AG04450 (cell line): ENCODE data around the gene SNX9. TPM values are rescaled to one million over a fixed set of nuclear protein-coding genes. Genes with fewer than 3 reads are reported as not detected.

Experiments
- CTCF ChIA-PET: fragments of 300-600, 350-600 bp; formaldehyde crosslinking; extraction: SDS; loops from one replicate; lab custom pipeline; 2022; ENCODE audit warnings: antibody characterized with exemption, inconsistent platforms; lab: Charles Lee
- POLR2A ChIA-PET: fragments of 350-600 bp; formaldehyde crosslinking; extraction: SDS; loops from one replicate; lab custom pipeline; 2021; ENCODE audit warnings: antibody characterized with exemption, inconsistent platforms; lab: Yijun Ruan, JAX
- DNase-seq: peaks from one replicate; pipeline ENCODE4 v3.0.0-alpha.2; 2011; ENCODE audit warnings: low read depth, low spot score
- H3K27ac ChIP-seq: one replicate; pipeline ENCODE4 v1.5.1; 2012; ENCODE audit warnings: low read depth, low read length, control low read depth
- H3K27me3 ChIP-seq: one replicate; pipeline ENCODE4 v1.6.0; 2012; ENCODE audit warnings: low read length; ENCODE audit not compliant: control insufficient read depth, insufficient read depth
- H3K4me3 ChIP-seq: 2 replicates; pipeline ENCODE4 v1.5.1; 2011; ENCODE audit warnings: mild to moderate bottlenecking, low read depth, low read length, control low read depth
- H3K9me3 ChIP-seq: 2 replicates; pipeline ENCODE4 v1.5.1; 2012; ENCODE audit warnings: low read length; ENCODE audit not compliant: control insufficient read depth, insufficient read depth
- polyA minus RNA-seq: library from RNA; depleted of rRNA, polyadenylated mRNA; stranded (reverse); fragments of >200 nt; gene quantifications from 2 replicates; pipeline ENCODE4 v1.2.3, GENCODE V29; 2011; rRNA and poly(A)+ RNA removed
- polyA plus RNA-seq: library from polyadenylated mRNA; depleted of rRNA; stranded (reverse); fragments of >200 nt; gene quantifications from 2 replicates; pipeline ENCODE4 v1.2.3, GENCODE V29; 2011; rRNA removed
- TF ChIP-seq, protein P1 (sequence below): IDR thresholded peaks from 2 replicates; pipeline ENCODE4 v1.5.1; 2011; ENCODE audit warnings: low read depth, low read length, control low read depth, inconsistent platforms

Gene SNX9
- polyA plus RNA-seq (52.4 and 58.7 TPM in 2 replicates), polyA minus RNA-seq (34.0 and 37.8 TPM in 2 replicates)

DNA sequence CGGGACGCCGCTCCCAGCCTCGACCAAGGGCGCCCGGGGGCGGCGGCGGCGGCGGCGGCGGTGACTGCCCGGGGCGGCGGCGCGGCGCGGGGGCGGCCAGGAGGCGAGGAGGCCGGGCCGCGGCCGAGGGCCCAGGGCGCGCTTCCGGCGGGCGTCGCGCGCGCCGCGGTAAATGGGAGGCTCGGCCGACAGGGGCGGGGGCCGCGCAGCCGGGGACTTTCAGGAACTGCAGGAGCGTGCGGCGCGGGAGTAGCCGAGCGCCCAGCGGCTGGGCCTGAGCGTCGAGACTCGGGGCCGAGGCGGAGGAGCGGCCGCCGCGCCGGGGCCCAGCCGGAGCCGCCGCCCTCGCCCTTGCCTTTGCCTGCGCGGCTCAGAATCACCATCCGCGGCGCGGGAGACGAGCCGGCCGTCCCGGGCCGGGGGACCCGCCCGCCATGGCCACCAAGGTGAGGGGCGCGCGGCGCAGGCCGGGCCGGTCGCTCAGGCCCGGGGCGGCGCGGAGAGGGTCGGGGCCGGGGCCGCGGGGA lies at the start of gene SNX9:
SNX9 (plus strand) TSS at position 246 of the 527 bp plus-strand sequence; CDS start at position 435, 189 bp downstream.
- DNase-seq, result no peak
- CTCF ChIA-PET, result interaction anchor here (1.0 kb wide), 1 partner anchor 16 kb away, joined by 3 read pairs; no protein-coding TSS in a partner anchor
- peak within 1 kb of the TSS; percentile 73 for H3K27ac ChIP-seq
- no peaks in the 10 kb centered on the region for H3K27me3 ChIP-seq
- peak within 1 kb of the TSS; percentile 77 for H3K4me3 ChIP-seq
- POLR2A ChIA-PET, result no interaction called here
- TF ChIP-seq, protein P1, sequence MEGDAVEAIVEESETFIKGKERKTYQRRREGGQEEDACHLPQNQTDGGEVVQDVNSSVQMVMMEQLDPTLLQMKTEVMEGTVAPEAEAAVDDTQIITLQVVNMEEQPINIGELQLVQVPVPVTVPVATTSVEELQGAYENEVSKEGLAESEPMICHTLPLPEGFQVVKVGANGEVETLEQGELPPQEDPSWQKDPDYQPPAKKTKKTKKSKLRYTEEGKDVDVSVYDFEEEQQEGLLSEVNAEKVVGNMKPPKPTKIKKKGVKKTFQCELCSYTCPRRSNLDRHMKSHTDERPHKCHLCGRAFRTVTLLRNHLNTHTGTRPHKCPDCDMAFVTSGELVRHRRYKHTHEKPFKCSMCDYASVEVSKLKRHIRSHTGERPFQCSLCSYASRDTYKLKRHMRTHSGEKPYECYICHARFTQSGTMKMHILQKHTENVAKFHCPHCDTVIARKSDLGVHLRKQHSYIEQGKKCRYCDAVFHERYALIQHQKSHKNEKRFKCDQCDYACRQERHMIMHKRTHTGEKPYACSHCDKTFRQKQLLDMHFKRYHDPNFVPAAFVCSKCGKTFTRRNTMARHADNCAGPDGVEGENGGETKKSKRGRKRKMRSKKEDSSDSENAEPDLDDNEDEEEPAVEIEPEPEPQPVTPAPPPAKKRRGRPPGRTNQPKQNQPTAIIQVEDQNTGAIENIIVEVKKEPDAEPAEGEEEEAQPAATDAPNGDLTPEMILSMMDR, result no peak
- peaks cover 2% of the 10 kb centered on the region; the same call in 1 of the 2 replicates for H3K9me3 ChIP-seq

DNA sequence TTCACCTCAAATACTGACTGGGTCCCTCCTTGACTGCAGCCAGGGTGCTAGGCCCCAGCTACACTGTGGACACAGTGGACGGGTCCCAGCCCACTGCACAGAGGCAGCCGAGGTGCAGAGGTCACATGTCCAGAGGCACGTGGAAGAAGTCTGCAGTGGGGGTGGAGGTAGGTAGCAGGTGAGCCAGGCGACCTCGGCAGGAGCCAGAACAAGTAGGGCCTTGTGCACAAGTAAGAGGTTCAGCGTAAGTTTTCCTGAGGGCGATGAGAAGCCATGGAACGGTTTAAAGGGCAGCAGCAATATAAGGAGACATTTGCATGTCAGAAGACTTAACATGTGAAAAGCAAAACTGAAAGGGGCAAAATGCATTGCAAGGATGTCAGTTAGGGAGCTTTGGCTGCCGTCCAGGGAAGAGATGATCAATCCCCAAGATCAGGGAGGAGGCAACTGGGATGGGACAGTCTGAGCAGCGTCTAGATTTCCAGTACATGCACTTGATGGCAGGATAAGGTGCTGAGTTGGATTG lies 49.7 kb upstream of the SNX9 start:
- TF ChIP-seq, protein P1, result no peak
- CTCF ChIA-PET, result no interaction called here
- no peak overlapping the region for H3K27ac ChIP-seq
- DNase-seq, result no peak
- POLR2A ChIA-PET, result no interaction called here
- no peak overlapping the region for H3K4me3 ChIP-seq
- H3K9me3 ChIP-seq, result peaks cover 3% of the 10 kb centered on the region; the same call in 1 of the 2 replicates
- no peaks in the 10 kb centered on the region for H3K27me3 ChIP-seq

DNA sequence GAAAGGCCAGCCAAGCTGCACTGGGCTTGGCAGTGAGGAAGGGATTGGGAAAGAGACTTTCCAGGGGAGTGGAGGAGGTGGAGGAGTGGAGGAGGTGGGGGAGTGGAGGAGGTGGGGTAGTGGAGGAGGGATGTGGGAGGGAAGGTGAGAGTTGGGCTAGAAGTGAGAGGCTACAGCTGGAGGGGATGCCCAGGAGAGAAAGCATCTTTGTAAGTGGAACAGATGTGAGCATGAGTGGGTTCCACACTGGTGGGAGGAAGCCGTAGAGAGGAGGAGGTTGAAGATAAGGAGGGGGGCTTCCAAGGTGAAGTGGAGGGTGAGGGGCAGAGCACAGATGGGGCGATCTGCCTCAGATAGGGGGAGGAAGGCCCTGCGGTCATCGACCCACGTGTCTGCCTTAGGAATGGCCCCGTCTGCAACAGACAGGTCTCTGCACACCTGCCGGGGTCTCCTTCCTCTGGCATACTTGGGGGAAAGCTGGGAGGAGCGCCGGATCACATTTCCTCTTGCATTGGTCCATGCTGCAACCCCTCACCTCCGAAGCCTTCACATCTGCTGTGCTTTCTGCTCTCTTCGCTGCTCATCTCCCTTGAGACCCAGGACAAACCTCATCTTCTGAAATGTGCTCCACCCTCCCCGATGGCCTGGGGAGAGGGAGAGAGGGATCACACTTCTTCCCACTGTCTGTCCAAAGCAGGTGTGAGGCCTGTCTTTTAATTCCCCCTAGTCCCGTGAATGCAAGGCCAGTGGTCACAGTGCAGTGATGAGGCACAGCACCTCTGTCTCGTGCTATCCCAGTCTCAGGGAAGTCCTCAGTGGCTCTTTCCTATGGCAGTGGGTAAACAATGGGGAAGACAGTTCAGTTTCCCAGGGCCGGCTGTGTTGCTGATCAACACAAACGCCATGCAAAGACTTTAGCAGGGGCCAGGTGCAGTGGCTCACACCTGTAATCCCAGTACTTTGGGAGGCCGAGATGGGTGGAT lies 48.6 kb upstream of the SNX9 start:
- no peak for DNase-seq
- TF ChIP-seq, protein P1, result no peak
- CTCF ChIA-PET, result no interaction called here

DNA sequence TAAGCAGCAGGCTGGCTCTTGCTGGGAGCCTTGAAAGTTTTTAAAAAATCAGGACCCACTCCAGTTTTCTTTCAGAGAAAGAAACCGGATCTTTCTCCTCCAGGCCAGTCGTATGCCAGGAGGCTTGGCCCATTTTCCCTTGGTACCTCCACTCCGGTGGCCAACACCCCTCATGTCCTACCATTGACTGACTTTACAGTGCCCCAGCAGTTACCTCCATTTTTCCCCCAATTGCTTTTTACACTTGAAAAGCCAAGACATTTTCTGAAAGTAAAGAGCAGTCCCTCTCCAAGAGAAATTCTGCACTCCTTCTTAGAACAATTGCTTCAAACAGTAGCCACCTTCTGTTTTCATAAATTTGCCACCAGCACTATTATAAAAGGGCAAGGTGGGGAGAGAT lies 47.7 kb upstream of the SNX9 start:
- Histone ChIP-seq H3K27ac (no peak overlapping the region), H3K4me3 (no peak overlapping the region), H3K27me3 (no peaks in the 10 kb centered on the region), H3K9me3 (peaks cover 3% of the 10 kb centered on the region)
- DNase-seq, result no peak
- POLR2A ChIA-PET, result no interaction called here
- TF ChIP-seq, protein P1, result no peak
- CTCF ChIA-PET, result no interaction called here

More for the DNA sequence above, 48.6 kb upstream of the SNX9 start:
- Histone ChIP-seq H3K27ac (no peak overlapping the region), H3K4me3 (no peak overlapping the region), H3K27me3 (no peaks in the 10 kb centered on the region), H3K9me3 (peaks cover 3% of the 10 kb centered on the region; the same call in 1 of the 2 replicates)
- POLR2A ChIA-PET, result no interaction called here
